WI38 (cell line): ENCODE measurements around the gene IER5L.

Experiments
- H3K4me3 ChIP-seq: 2 replicates; pipeline ENCODE4 v1.5.1; 2011; ENCODE audit warnings: low read depth, mild to moderate bottlenecking, control low read depth, low read length
- CTCF ChIP-seq: IDR thresholded peaks from 2 replicates; pipeline ENCODE4 v1.5.1; 2012; ENCODE audit warnings: low read depth, mild to moderate bottlenecking, control low read depth, low read length

The IER5L gene

GRCh38 chr9:129174102-129174723 is 3.8 kb downstream of the IER5L start:
- TF ChIP-seq CTCF = peak; percentile 98
- H3K4me3 ChIP-seq = peak overlapping the region; percentile 90

GRCh38 chr9:129173296-129174101 is 4.6 kb downstream of the IER5L start:
- no peak for TF ChIP-seq CTCF
- H3K4me3 ChIP-seq = peak overlapping the region; percentile 90

- H3K4me3 ChIP-seq = no peak overlapping the region
- TF ChIP-seq CTCF = no peak
These were observed 5.2 kb downstream of the IER5L start for GRCh38 chr9:129172816-129173215.

GRCh38 chr9:129171993-129172751 is 5.9 kb downstream of the IER5L start:
- no peak for TF ChIP-seq CTCF
- H3K4me3 ChIP-seq = no peak overlapping the region

GRCh38 chr9:129170229-129170628 is 7.8 kb downstream of the IER5L start:
- no peak overlapping the region for H3K4me3 ChIP-seq
- no peak for TF ChIP-seq CTCF

GRCh38 chr9:129166623-129167557 is 11.2 kb downstream of the IER5L start:
- H3K4me3 ChIP-seq = peak overlapping the region; percentile 27; the same call in 1 of the 2 replicates
- TF ChIP-seq CTCF = no peak
